Measurements from ENCODE around the gene CAST.

GRCh38 chr5:96758621-96759020, 96.4 kb downstream of the CAST start:
- TF ChIP-seq POLR2A (IDR thresholded peaks at IDR 0.05): no peak
- TF ChIP-seq, protein P1, sequence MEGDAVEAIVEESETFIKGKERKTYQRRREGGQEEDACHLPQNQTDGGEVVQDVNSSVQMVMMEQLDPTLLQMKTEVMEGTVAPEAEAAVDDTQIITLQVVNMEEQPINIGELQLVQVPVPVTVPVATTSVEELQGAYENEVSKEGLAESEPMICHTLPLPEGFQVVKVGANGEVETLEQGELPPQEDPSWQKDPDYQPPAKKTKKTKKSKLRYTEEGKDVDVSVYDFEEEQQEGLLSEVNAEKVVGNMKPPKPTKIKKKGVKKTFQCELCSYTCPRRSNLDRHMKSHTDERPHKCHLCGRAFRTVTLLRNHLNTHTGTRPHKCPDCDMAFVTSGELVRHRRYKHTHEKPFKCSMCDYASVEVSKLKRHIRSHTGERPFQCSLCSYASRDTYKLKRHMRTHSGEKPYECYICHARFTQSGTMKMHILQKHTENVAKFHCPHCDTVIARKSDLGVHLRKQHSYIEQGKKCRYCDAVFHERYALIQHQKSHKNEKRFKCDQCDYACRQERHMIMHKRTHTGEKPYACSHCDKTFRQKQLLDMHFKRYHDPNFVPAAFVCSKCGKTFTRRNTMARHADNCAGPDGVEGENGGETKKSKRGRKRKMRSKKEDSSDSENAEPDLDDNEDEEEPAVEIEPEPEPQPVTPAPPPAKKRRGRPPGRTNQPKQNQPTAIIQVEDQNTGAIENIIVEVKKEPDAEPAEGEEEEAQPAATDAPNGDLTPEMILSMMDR (IDR thresholded peaks at IDR 0.05): no peak

Measured in suprapubic skin (tissue), 3 donors.